ENCODE data around the gene OTULIN.

OTULIN gene

GRCh38 chr5:14696851-14697250, 32.3 kb downstream of the OTULIN start:
- no peak for DNase-seq (ENCODE audit: extremely low read depth, insufficient read length)
- H3K27me3 ChIP-seq (replicated peaks; ENCODE audit: control insufficient read depth, insufficient read depth, low read length): no peaks in the 10 kb centered on the region
- H3K4me3 ChIP-seq (replicated peaks; ENCODE audit: low read depth, low read length): no peak overlapping the region
- peaks cover 38% of the 10 kb centered on the region for H3K36me3 ChIP-seq (ENCODE audit: control insufficient read depth, insufficient read depth, low read length)
- no peak for TF ChIP-seq CTCF (IDR thresholded peaks at IDR 0.05; ENCODE audit: insufficient read depth, low read length, poor library complexity, severe bottlenecking)

DNA sequence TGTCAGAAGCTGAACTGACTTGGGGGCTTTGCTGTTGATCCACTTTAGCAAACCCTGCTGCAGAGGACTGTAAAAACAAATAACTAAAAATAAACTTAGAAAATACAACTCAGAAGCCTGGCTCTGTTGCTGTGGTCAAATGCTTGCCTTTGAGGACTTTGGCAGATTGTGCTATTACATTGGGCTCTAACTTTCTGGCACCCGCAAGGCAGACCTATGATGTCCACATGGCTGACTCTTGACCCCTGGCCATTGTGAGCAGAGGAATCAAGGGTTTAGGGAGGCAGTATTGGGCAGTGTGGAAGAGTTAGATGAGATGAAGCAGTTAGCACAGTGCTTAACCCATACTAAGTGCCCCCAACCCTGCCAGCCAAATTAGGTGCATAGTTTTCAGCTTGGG, 34.0 kb downstream of the OTULIN start:
- H3K36me3 ChIP-seq (ENCODE audit: control insufficient read depth, insufficient read depth, low read length): peaks cover 36% of the 10 kb centered on the region
- no peak for TF ChIP-seq CTCF (IDR thresholded peaks at IDR 0.05; ENCODE audit: insufficient read depth, low read length, poor library complexity, severe bottlenecking)
- no peak for DNase-seq (ENCODE audit: extremely low read depth, insufficient read length)
- H3K27me3 ChIP-seq (replicated peaks; ENCODE audit: control insufficient read depth, insufficient read depth, low read length): no peaks in the 10 kb centered on the region
- no peak overlapping the region for H3K4me3 ChIP-seq (replicated peaks; ENCODE audit: low read depth, low read length)

- peaks cover 36% of the 10 kb centered on the region for H3K36me3 ChIP-seq (ENCODE audit: control insufficient read depth, insufficient read depth, low read length)
- no peak for TF ChIP-seq CTCF (IDR thresholded peaks at IDR 0.05; ENCODE audit: insufficient read depth, low read length, poor library complexity, severe bottlenecking)
- no peak overlapping the region for H3K4me3 ChIP-seq (replicated peaks; ENCODE audit: low read depth, low read length)
- H3K27me3 ChIP-seq (replicated peaks; ENCODE audit: control insufficient read depth, insufficient read depth, low read length): no peaks in the 10 kb centered on the region
- no peak for DNase-seq (ENCODE audit: extremely low read depth, insufficient read length)
Measured at GRCh38 chr5:14699159-14699558, 34.6 kb downstream of the OTULIN start.

- peaks cover 36% of the 10 kb centered on the region for H3K36me3 ChIP-seq (ENCODE audit: control insufficient read depth, insufficient read depth, low read length)
- no peaks in the 10 kb centered on the region for H3K27me3 ChIP-seq (replicated peaks; ENCODE audit: control insufficient read depth, insufficient read depth, low read length)
- no peak for DNase-seq (ENCODE audit: extremely low read depth, insufficient read length)
- H3K4me3 ChIP-seq (replicated peaks; ENCODE audit: low read depth, low read length): no peak overlapping the region
- TF ChIP-seq CTCF (IDR thresholded peaks at IDR 0.05; ENCODE audit: insufficient read depth, low read length, poor library complexity, severe bottlenecking): no peak
Measured at GRCh38 chr5:14699807-14700400, 35.4 kb downstream of the OTULIN start.

GRCh38 chr5:14700478-14701436, 36.2 kb downstream of the OTULIN start:
- H3K27me3 ChIP-seq (replicated peaks; ENCODE audit: control insufficient read depth, insufficient read depth, low read length): no peaks in the 10 kb centered on the region
- no peak for DNase-seq (ENCODE audit: extremely low read depth, insufficient read length)
- no peak overlapping the region for H3K4me3 ChIP-seq (replicated peaks; ENCODE audit: low read depth, low read length)
- no peak for TF ChIP-seq CTCF (IDR thresholded peaks at IDR 0.05; ENCODE audit: insufficient read depth, low read length, poor library complexity, severe bottlenecking)
- H3K36me3 ChIP-seq (ENCODE audit: control insufficient read depth, insufficient read depth, low read length): peaks cover 40% of the 10 kb centered on the region
